ENCODE measurements around the gene ARHGAP25.

- TF ChIP-seq CTCF (conservative IDR thresholded peaks at IDR 0.05) (no peak), EZH2 (IDR thresholded peaks at IDR 0.05; ENCODE audit: low read depth) (no peak)
Observed at GRCh38 chr2:68745006-68745405, 10.4 kb downstream of the ARHGAP25 start.

Data from PC-9 (cell line).